Naive thymus-derived CD8-positive, alpha-beta T cell (primary cell): ENCODE measurements around the gene ZACN. TPM values are rescaled to one million over a fixed set of nuclear protein-coding genes. Genes with fewer than 3 reads are reported as not detected.
"Not testable (repeated sequence)": the region's sequence is repeated elsewhere in the genome, so short reads cannot be mapped to it uniquely, and the experiment has no call there.

Source experiments
- ATAC-seq, 2 donors: fragments of 150-1000 bp; cut with Tn5 transposase in 1 of 2; sonication (Bioruptor Pico), chemical (Tn5 transposase) in 1 of 2; 1 replicate in 1 of 2; 2 replicates in 1 of 2; pipeline ENCODE4 v1.10.0; 2021; ENCODE audit warnings: mild to moderate bottlenecking in 2 of 2, moderate library complexity in 2 of 2
- POLR2A ChIA-PET: fragments of 350-600 bp; sonication (Branson Sonifier 250); formaldehyde crosslinking; loops from one replicate; lab custom pipeline; 2021; ENCODE audit warnings: antibody characterized with exemption; lab: Charles Lee
- DNase-seq, 10 donors: peaks; one replicate each; pipeline versions ENCODE4 v3.0.0 to v3.0.0-alpha.2; 2020 to 2022
- H3K27ac Mint-ChIP-seq, 10 donors: one replicate each; pipeline ENCODE4 v1.8.0; 2020 to 2022; ENCODE audit warnings: mild to moderate bottlenecking in 10 of 10, mixed read lengths in 10 of 10, moderate library complexity in 4 of 10, inconsistent platforms in 1 of 10
- H3K27me3 Mint-ChIP-seq, 5 donors: one replicate each; pipeline ENCODE4 v1.8.0; 2021 to 2022; ENCODE audit warnings: mixed read lengths in 5 of 5
- H3K36me3 Mint-ChIP-seq, 3 donors: one replicate each; pipeline ENCODE4 v1.8.0; 2020 to 2022; ENCODE audit warnings: mixed read lengths in 3 of 3, mild to moderate bottlenecking in 2 of 3, inconsistent platforms in 1 of 3
- H3K4me1 Mint-ChIP-seq, 4 donors: one replicate each; pipeline ENCODE4 v1.8.0; 2021 to 2022; ENCODE audit warnings: mixed read lengths in 4 of 4
- H3K4me3 Mint-ChIP-seq, 10 donors: one replicate each; pipeline ENCODE4 v1.8.0; 2020 to 2022; ENCODE audit warnings: mild to moderate bottlenecking in 10 of 10, mixed read lengths in 10 of 10, moderate library complexity in 6 of 10, inconsistent platforms in 1 of 10
- H3K9me3 Mint-ChIP-seq, 9 donors: one replicate each; pipeline ENCODE4 v1.8.0; 2020 to 2022; ENCODE audit warnings: mixed read lengths in 9 of 9, mild to moderate bottlenecking in 3 of 9, inconsistent platforms in 1 of 9, moderate library complexity in 1 of 9
- polyA plus RNA-seq, 3 donors: library from polyadenylated mRNA; unstranded; fragments of 300-500 nt; fragmentation: Illumina TruSeq; gene quantifications; one replicate each; pipeline ENCODE4 v1.2.3, GENCODE V29; 2021
- total RNA-seq, 8 experiments: library from RNA in 2 of 8; stranded (reverse) in 2 of 8; gene quantifications; one replicate each; pipeline ENCODE4 v1.2.3 and lab custom pipeline; 2021 to 2026

The ZACN gene
- total and polyA plus RNA-seq, 5 experiments from 2014 or later, result 0.21 to 4.6 (median 1.9) TPM; not detected in 2

GRCh38 chr17:76076765-76077583 is 2.0 kb upstream of the ZACN start:
- peak; percentile 16 to 67 for ATAC-seq
- peak in 9 of 10 donors; percentile 47 to 81 (median 69) for DNase-seq
- peak overlapping the region; percentile 75 to 94 (median 88) for H3K4me3 Mint-ChIP-seq
- POLR2A ChIA-PET, result interaction anchor here (0.5 to 2.4 kb wide), 10 partner anchors 8 to 292 kb away, joined by 3 to 8 read pairs (median 4); partner anchors contain the start of genes EXOC7 and UNK
- H3K9me3 Mint-ChIP-seq, result peaks cover 0 to 3% (median 0%) of the 10 kb centered on the region in 9 donors
- H3K4me1 Mint-ChIP-seq, result peaks cover 23 to 65% (median 54%) of the 10 kb centered on the region in 4 donors
- peaks cover 10 to 32% (median 20%) of the 10 kb centered on the region in 5 donors for H3K27me3 Mint-ChIP-seq
- H3K27ac Mint-ChIP-seq, result peak overlapping the region in 9 of 10 donors; percentile 84 to 97 (median 91)
- H3K36me3 Mint-ChIP-seq, result peaks cover 0 to 4% (median 0%) of the 10 kb centered on the region in 3 donors

GRCh38 chr17:76077584-76078110 is 1.3 kb upstream of the ZACN start:
- peak overlapping the region in 9 of 10 donors; percentile 80 to 97 (median 85) for H3K27ac Mint-ChIP-seq
- H3K27me3 Mint-ChIP-seq, result peaks cover 10 to 32% (median 20%) of the 10 kb centered on the region in 5 donors
- POLR2A ChIA-PET, result interaction anchor here (0.6 to 2.4 kb wide), 10 partner anchors 8 to 194 kb away, joined by 3 to 11 read pairs (median 4); partner anchors contain the start of gene EXOC7
- peak overlapping the region in 8 of 10 donors; percentile 85 to 94 (median 89) for H3K4me3 Mint-ChIP-seq
- peaks cover 0 to 4% (median 0%) of the 10 kb centered on the region in 3 donors for H3K36me3 Mint-ChIP-seq
- ATAC-seq (no peak), DNase-seq (no peak)
- H3K4me1 Mint-ChIP-seq, result peaks cover 23 to 65% (median 54%) of the 10 kb centered on the region in 4 donors
- H3K9me3 Mint-ChIP-seq, result peaks cover 0 to 3% (median 0%) of the 10 kb centered on the region in 9 donors

GRCh38 chr17:76078370-76078769 is 612 bp upstream of the ZACN start:
- not testable (repeated sequence) for DNase-seq, H3K9me3 Mint-ChIP-seq, H3K36me3 Mint-ChIP-seq, ATAC-seq
- H3K27ac Mint-ChIP-seq, result peak overlapping the region in 7 of 10 donors; percentile 37 to 81 (median 65)
- H3K4me1 Mint-ChIP-seq, result peaks cover 23 to 61% (median 52%) of the 10 kb centered on the region in 4 donors
- POLR2A ChIA-PET, result interaction anchor here (0.6 to 3.2 kb wide), 7 partner anchors 11 to 193 kb away, joined by 3 to 15 read pairs (median 4); partner anchors contain the start of gene EXOC7
- H3K27me3 Mint-ChIP-seq, result peaks cover 10 to 32% (median 20%) of the 10 kb centered on the region in 5 donors
- H3K4me3 Mint-ChIP-seq, result peak overlapping the region in 6 of 10 donors; percentile 15 to 64 (median 35)

- POLR2A ChIA-PET, result interaction anchor here (0.6 to 3.2 kb wide), 11 partner anchors 12 to 1262 kb away, joined by 3 to 15 read pairs (median 4); partner anchors contain the start of gene EXOC7
- peaks cover 0 to 13% (median 3%) of the 10 kb centered on the region in 3 donors for H3K36me3 Mint-ChIP-seq
- peak overlapping the region in 5 of 10 donors; percentile 52 to 71 (median 57) for H3K27ac Mint-ChIP-seq
- peaks cover 8 to 26% (median 17%) of the 10 kb centered on the region in 5 donors for H3K27me3 Mint-ChIP-seq
- ATAC-seq (no peak), DNase-seq (no peak)
- peaks cover 0 to 3% (median 0%) of the 10 kb centered on the region in 9 donors for H3K9me3 Mint-ChIP-seq
- H3K4me3 Mint-ChIP-seq, result peak overlapping the region in 4 of 10 donors; percentile 7 to 40 (median 16)
- H3K4me1 Mint-ChIP-seq, result peaks cover 23 to 58% (median 51%) of the 10 kb centered on the region in 4 donors
Measured at GRCh38 chr17:76079535-76079955, 563 bp downstream of the ZACN start.

- POLR2A ChIA-PET, result interaction anchor here (0.6 to 3.2 kb wide), 14 partner anchors 11 to 1262 kb away, joined by 3 to 15 read pairs (median 4); partner anchors contain the start of gene EXOC7
- Mint-ChIP-seq H3K4me1 (peaks cover 19 to 53% (median 46%) of the 10 kb centered on the region in 4 donors), H3K4me3 (peak overlapping the region in 2 of 10 donors; percentile 19 to 40), H3K36me3 (peaks cover 0 to 16% (median 7%) of the 10 kb centered on the region in 3 donors), H3K27me3 (peaks cover 4 to 20% (median 13%) of the 10 kb centered on the region in 5 donors), H3K27ac (peak overlapping the region; percentile 27 to 87 (median 68)), H3K9me3 (peaks cover 0 to 2% (median 0%) of the 10 kb centered on the region in 9 donors)
- DNase-seq (no peak), ATAC-seq (peak; percentile 17 to 24)
Measured at GRCh38 chr17:76079956-76080767, 1.2 kb downstream of the ZACN start.

GRCh38 chr17:76080768-76081287 is 1.8 kb downstream of the ZACN start:
- no peak for ATAC-seq
- Mint-ChIP-seq H3K4me3 (no peak overlapping the region), H3K36me3 (peaks cover 0 to 22% (median 7%) of the 10 kb centered on the region in 3 donors), H3K27ac (peak overlapping the region; percentile 21 to 87 (median 68)), H3K9me3 (peaks cover 0 to 2% (median 0%) of the 10 kb centered on the region in 9 donors), H3K4me1 (peaks cover 17 to 47% (median 39%) of the 10 kb centered on the region in 4 donors), H3K27me3 (peaks cover 1 to 14% (median 10%) of the 10 kb centered on the region in 5 donors)
- POLR2A ChIA-PET, result interaction anchor here (1.0 to 3.2 kb wide), 10 partner anchors 11 to 199 kb away, joined by 3 to 15 read pairs (median 4); partner anchors contain the start of gene EXOC7
- no peak for DNase-seq

- Mint-ChIP-seq H3K4me3 (peak overlapping the region in 1 of 10 donors; percentile 28), H3K4me1 (peaks cover 16 to 40% (median 33%) of the 10 kb centered on the region in 4 donors), H3K27me3 (peaks cover 1 to 10% (median 5%) of the 10 kb centered on the region in 5 donors), H3K36me3 (peaks cover 0 to 28% (median 7%) of the 10 kb centered on the region in 3 donors), H3K27ac (peak overlapping the region in 9 of 10 donors; percentile 41 to 92 (median 85)), H3K9me3 (peaks cover 0 to 2% (median 0%) of the 10 kb centered on the region in 9 donors)
- DNase-seq (no peak), ATAC-seq (no peak)
- POLR2A ChIA-PET, result interaction anchor here (1.6 to 3.2 kb wide), 4 partner anchors 22 to 67 kb away, joined by 4 to 15 read pairs (median 10); partner anchors contain the start of gene EXOC7
Measured at GRCh38 chr17:76081295-76082210, 2.6 kb downstream of the ZACN start.

GRCh38 chr17:76082326-76083251 is 3.6 kb downstream of the ZACN start:
- Mint-ChIP-seq H3K9me3 (no peaks in the 10 kb centered on the region), H3K27ac (peak overlapping the region in 5 of 10 donors; percentile 37 to 87 (median 56)), H3K36me3 (peaks cover 0 to 37% (median 9%) of the 10 kb centered on the region in 3 donors), H3K27me3 (peaks cover 0 to 5% (median 0%) of the 10 kb centered on the region in 5 donors), H3K4me1 (peaks cover 10 to 30% (median 22%) of the 10 kb centered on the region in 4 donors), H3K4me3 (no peak overlapping the region)
- POLR2A ChIA-PET, result no interaction called here
- DNase-seq, result no peak
- ATAC-seq, result no peak

GRCh38 chr17:76083536-76084182 is 4.7 kb downstream of the ZACN start:
- H3K36me3 Mint-ChIP-seq, result peaks cover 0 to 42% (median 10%) of the 10 kb centered on the region in 3 donors
- POLR2A ChIA-PET, result interaction anchor here (0.6 kb wide), 1 partner anchor 708 kb away, joined by 3 read pairs; no protein-coding TSS in a partner anchor
- H3K27me3 Mint-ChIP-seq, result peaks cover 0 to under 1% (median 0%) of the 10 kb centered on the region in 5 donors
- ATAC-seq (no peak), DNase-seq (no peak)
- no peak overlapping the region for H3K4me3 Mint-ChIP-seq
- H3K9me3 Mint-ChIP-seq, result no peaks in the 10 kb centered on the region
- H3K4me1 Mint-ChIP-seq, result peaks cover 6 to 24% (median 16%) of the 10 kb centered on the region in 4 donors
- H3K27ac Mint-ChIP-seq, result peak overlapping the region in 4 of 10 donors; percentile 12 to 41 (median 34)
